ENCODE measurements around the gene OR2J1.
"Not testable (repeated sequence)": the region's sequence is repeated elsewhere in the genome, so short reads cannot be mapped to it uniquely, and the experiment has no call there.

The OR2J1 gene

GRCh38 chr6:29099190-29099589 is at the start of gene OR2J1:
Gene OR2J1 (plus strand): TSS chr6:29099490. CDS start chr6:29100943, 1,453 bp downstream.
- DNase-seq (ENCODE audit: low read depth in 2 of 2): no peak

GRCh38 chr6:29051680-29052079 is 47.6 kb upstream of the OR2J1 start:
- DNase-seq (ENCODE audit: low read depth in 2 of 2): no peak

- DNase-seq (ENCODE audit: low read depth in 2 of 2): no peak
These were observed 27.2 kb upstream of the OR2J1 start for GRCh38 chr6:29071831-29072723.

- no peak for DNase-seq (ENCODE audit: low read depth in 2 of 2)
These were observed 20.1 kb upstream of the OR2J1 start for GRCh38 chr6:29079203-29079602.

- no peak for DNase-seq (ENCODE audit: low read depth in 2 of 2)
These were observed 18.0 kb upstream of the OR2J1 start for GRCh38 chr6:29081312-29081711.

DNA sequence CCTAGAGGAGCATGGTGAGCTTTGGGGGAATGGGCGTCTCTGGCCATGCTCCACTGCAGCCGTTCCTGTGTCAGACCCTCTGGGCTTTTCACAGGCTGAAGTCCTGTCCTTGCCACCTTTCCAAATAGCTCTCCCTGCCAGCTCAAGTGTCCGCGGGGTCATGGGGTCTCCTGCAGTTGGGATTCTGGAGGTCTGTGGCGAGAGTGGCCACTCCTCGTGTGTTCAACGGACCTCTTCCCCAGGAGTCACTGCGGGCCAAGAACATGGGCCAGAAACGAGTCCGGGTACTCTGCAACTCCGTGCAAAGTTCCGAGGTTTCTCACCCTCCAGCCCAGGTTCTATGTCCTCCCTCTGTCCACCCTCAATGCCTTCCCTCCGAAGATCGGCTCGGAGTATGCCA is 16.8 kb upstream of the OR2J1 start:
- DNase-seq (ENCODE audit: low read depth in 2 of 2): no peak

DNA sequence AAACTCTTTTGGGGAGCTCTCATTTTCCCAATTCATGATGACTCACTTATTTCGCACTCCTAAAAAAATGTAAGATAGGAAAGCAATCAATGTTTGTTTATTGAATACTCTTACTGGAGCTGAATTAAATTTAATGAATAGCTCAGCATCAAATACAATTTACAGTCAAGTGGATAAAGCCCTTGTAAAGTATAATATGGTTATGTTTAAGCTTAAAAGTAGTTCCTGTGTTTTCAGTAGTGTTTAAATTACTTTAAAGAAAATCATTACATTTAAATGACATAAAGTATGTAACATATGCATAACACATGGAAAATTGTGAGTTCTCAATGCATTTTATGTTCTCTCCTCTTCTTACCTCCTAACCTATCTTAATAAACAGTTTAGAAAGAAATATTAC is 12.1 kb upstream of the OR2J1 start, which contains the start of gene OR2B3:
Gene OR2B3 (minus strand): TSS at position 101 of the 400 bp plus-strand sequence. CDS start 65 bp downstream, at position 36.
- DNase-seq (ENCODE audit: low read depth in 2 of 2): no peak

- DNase-seq (ENCODE audit: low read depth in 2 of 2): no peak
These were observed 6.3 kb upstream of the OR2J1 start for GRCh38 chr6:29092957-29093356.

DNA sequence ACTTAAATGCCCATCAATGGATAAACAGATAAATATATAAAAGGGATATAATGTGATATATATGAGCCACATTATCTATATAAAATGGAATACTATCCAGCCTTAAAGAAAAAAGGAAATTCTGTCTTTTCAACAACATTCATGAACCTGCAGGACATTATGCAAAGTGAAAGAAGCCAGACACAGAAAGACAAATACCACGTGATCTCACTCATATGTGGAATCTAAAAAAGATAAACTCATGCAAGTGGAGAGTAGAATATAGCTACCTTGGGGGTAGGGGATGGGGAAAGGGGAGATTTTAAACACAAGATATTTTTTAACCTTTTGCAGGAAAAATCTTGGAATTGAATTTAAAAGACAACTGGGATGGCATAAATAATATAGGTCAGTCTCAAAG is 1.5 kb upstream of the OR2J1 start:
- no peak for DNase-seq (ENCODE audit: low read depth in 2 of 2)

DNA sequence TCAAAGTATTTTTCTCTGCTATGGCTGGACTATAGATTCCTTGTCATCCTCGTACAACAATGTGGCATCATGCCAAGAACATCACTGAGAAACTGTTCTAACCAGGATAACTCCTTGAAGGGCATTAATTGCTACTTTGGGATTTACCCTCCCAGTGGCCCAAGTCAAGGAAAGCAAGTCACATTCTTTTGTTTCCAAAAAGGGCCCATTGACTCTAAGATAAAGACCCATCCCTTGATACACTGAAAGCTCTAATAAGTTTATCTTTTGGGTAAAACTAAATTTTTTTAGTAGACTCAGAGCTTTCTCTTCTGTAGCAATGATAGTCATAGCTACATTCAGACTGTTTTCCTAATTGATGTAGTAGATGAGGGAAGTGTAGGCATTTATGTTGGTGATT is 8.5 kb downstream of the OR2J1 start, which contains the start of gene OR2J3:
Gene OR2J3 (plus strand): TSS at position 301 of the 400 bp plus-strand sequence. CDS start 3,833 bp downstream, outside the sequence.
- no peak for DNase-seq (ENCODE audit: low read depth in 2 of 2)

DNA sequence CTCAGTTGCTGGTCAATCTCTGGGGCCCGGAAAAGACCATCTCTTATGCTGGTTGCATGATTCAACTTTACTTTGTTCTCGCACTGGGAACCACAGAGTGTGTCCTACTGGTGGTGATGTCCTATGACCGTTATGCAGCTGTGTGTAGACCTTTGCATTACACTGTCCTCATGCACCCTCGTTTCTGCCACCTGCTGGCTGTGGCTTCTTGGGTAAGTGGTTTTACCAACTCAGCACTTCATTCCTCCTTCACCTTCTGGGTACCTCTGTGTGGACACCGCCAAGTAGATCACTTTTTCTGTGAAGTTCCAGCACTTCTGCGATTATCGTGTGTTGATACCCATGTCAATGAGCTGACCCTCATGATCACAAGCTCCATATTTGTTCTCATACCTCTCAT is 12.8 kb downstream of the OR2J1 start:
- DNase-seq (ENCODE audit: low read depth in 2 of 2): no peak

GRCh38 chr6:29114964-29115363 is 15.7 kb downstream of the OR2J1 start:
- DNase-seq (ENCODE audit: low read depth in 2 of 2): not testable (repeated sequence)

DNA sequence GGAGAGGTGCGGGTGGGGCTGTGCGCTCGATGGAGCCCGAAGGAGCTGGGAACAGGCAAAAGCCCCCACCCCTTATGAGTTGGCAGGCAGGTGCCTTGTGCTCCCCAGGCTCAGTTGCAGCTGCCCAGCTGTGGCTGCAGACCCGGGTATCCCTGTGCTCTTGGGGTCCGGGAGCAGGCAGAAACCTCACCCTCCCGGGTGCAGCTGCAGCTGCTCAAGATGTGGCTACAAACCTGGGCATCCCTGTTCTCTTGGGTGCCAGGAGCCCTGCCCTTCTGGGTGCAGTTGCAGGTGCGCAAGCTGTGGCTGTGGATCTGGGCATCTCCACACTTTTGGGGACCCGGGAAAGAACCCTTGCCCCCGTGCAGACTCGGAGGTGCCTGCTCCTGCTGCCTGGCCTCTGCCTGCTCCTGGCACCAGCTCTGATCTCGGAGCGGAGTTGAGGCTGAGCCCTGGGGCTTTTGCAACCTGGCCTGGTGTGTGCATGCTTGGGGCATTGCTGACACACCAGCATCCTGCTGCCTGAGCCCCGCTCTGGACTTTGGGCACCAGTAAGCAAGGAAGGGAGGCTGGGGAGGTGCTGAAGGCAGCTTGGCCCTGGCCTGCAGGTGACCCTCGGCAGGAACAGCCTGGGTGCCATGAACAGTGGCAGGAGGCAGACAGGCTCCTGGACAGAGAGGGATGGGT is 30.2 kb downstream of the OR2J1 start:
- DNase-seq (ENCODE audit: low read depth in 2 of 2): no peak

- DNase-seq (ENCODE audit: low read depth in 2 of 2): no peak
These were observed 31.4 kb downstream of the OR2J1 start for GRCh38 chr6:29130644-29131043.

GRCh38 chr6:29131691-29132090 is 32.4 kb downstream of the OR2J1 start:
- no peak for DNase-seq (ENCODE audit: low read depth in 2 of 2)

DNA sequence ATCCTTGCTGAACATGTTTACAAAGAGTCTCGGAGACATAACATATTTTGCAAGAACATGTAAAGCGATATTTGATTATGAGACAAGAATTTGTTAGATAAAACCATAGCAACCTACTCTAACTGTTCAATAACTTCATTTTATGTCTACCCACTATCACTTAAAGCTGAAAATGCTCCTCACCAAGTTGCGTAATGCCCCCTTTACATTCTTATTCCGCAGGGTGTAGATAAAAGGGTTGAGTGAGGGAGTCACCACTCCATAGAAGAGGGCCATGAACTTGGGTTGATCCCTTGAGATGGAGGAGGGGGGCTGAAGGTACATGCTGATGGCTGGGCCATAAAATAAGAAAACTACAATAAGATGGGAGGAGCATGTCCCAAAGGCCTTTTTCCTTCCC is 38.4 kb downstream of the OR2J1 start:
- no peak for DNase-seq (ENCODE audit: low read depth in 2 of 2)

- DNase-seq (ENCODE audit: low read depth in 2 of 2): no peak
These were observed 42.3 kb downstream of the OR2J1 start for GRCh38 chr6:29141606-29142005.

- no peak for DNase-seq (ENCODE audit: low read depth in 2 of 2)
These were observed 43.0 kb downstream of the OR2J1 start for GRCh38 chr6:29142309-29142708.

- DNase-seq (ENCODE audit: low read depth in 2 of 2): no peak
These were observed 46.9 kb downstream of the OR2J1 start for GRCh38 chr6:29146179-29146578.

- DNase-seq (ENCODE audit: low read depth in 2 of 2): no peak
These were observed 47.8 kb downstream of the OR2J1 start for GRCh38 chr6:29147074-29147473.

GRCh38 chr6:29149444-29149843 is 50.2 kb downstream of the OR2J1 start:
- DNase-seq (ENCODE audit: low read depth in 2 of 2): not testable (repeated sequence)

Measured in stimulated activated CD4-positive, alpha-beta T cell treated with anti-CD3 and anti-CD28 coated beads, Interleukin-15, amount 100 ng/mL, for 48 hours (primary cell).